GM18870 (cell line): ENCODE data around the gene GABPB2.

Experiments used
- ATAC-seq: cut with Tn5 transposase; IDR thresholded peaks from one replicate; pipeline ENCODE4 v1.9.1; 2021; ENCODE audit warnings: moderate library complexity; ENCODE audit not compliant: unreplicated experiment

The GABPB2 gene

DNA sequence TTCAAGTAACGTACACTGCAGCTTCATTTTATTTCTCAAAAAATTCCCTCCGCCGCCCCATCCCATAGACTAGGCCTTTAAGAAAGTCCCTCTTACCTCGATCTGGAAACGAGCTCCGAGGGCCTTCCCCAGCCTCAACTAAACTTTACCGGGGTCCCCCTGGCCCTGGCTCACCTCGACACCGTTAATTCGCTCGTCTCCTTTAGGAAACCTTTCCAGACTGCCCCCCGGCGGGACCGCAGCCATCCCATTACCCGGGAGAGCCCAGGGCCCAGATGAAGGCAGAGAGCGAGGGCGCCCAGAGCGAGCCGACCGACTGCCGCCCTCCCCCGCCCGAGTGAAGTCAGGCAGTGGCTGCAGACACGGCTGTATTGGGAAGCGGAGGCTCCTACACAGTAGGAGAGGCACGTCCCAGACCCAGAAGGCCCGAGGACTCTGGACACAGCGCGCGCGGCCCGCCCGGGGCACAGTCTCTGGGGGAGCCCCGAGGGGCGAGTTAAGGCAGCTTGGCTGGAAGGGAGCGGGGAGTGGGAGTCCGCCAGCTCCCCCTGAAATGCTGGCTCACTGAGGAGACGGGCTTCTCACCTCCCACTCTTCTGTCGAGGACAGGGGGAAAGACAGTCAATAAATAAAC lies 61.3 kb downstream of the GABPB2 start:
- ATAC-seq, result no peak

DNA sequence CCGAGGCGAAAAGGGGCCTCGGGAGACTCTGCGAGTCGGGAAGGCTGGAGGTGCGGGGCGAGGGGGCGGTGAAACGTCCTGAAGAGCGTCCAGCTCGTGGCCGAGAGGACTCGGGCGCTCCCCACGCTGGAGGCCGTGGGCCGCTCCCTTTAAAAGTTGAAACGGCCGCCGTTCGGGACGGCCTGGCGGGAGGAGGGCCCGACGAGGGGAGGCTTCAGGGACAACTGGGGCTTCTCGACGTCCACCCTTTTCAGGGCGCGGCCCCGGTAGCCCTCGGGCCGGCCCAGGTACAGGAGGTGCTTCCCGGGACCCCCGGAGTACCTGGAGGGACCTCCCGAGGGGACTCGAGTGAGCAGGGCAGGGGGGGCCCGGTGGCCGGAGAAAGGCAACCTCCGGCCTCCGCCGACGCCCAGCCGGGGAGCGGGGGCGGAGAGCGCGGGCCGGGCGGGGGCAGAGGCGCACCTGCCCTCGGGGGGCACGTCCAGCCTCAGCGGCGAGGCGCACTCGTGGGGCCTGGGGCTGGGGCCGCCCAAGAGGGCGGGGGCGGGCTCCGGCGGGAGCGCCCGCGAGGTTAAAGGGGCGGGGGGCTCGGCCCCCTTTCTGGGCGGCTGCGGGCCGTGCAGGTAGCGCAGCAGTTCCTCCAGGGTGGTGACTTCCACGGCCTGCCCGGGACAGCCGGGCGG lies 61.9 kb downstream of the GABPB2 start:
- no peak for ATAC-seq

DNA sequence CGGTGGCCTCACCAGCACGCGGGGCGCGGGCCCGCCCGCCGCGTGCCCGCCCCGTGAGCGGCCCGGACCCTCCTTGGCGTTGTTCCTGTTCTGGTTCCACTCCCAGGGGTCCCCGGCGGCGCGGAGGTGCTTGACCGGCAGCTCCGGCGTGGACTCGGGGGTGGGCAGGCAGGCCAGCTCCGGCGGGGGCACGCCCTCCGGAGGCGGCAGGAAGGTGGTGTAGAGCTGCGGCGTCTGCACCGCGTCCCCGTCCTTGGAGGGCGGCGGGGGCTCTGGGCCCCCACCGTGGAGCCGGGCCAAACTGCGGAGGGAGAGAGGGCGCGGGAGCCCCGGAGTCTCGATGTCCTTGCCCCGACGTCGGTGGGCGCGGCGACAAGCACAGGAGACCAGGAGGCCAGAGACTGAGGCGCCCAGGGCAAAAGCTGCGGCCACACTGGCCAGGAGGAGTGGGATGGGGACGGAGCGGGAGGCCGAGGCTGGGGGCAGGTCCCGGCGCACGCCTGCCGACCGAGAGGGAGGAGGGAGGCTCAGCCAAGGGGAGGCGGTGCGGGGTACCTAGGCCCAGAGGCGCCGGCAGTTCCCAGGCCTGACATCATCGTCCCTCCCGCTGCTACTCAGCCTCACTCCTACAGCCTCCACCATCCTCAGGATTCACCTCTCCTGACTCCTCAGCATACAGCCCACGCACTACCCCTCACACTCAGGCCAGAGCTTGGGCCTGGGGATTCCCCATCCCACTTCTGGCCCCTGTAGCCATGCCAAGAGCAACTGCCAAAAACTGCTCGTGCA lies 62.7 kb downstream of the GABPB2 start:
- ATAC-seq, result no peak

DNA sequence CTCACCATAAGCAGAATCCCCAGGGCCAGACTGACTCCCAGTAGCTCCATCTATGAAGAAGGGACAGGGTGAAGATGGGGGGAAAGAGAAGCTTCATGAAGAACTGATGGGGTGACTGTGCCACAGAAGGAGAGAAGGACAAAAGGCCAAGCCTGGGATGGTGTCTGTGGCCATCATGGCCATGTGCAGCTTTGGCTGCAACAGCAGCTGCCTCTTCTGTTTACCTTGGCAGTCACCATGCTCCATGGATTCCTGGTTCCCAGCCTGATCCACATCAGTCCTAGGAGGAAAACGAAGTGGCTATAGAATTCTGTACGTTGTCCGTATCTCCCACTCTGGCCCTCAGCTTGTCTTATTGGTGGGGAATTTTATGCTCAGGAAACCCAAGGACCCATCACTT lies 63.8 kb downstream of the GABPB2 start:
- ATAC-seq, result no peak

DNA sequence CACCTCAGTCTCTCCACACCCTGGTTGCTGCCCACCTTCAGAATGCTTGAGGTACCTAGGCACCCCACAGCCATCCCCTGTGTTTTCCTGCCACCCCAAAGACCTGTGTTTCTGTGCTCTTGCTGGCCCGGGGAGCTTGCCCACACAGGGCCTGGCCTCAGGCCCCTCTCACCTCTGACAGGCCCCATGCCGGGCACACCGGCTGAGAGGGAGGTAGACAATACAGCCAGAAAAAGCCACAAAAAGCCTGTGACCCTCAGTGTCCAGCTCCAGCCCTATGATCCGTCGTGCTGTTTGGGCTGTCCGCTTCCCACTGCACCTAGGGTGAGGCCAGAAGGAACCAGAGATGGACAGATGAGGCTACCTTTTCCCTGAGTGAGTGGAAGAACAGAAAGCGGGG lies 64.4 kb downstream of the GABPB2 start:
- no peak for ATAC-seq

DNA sequence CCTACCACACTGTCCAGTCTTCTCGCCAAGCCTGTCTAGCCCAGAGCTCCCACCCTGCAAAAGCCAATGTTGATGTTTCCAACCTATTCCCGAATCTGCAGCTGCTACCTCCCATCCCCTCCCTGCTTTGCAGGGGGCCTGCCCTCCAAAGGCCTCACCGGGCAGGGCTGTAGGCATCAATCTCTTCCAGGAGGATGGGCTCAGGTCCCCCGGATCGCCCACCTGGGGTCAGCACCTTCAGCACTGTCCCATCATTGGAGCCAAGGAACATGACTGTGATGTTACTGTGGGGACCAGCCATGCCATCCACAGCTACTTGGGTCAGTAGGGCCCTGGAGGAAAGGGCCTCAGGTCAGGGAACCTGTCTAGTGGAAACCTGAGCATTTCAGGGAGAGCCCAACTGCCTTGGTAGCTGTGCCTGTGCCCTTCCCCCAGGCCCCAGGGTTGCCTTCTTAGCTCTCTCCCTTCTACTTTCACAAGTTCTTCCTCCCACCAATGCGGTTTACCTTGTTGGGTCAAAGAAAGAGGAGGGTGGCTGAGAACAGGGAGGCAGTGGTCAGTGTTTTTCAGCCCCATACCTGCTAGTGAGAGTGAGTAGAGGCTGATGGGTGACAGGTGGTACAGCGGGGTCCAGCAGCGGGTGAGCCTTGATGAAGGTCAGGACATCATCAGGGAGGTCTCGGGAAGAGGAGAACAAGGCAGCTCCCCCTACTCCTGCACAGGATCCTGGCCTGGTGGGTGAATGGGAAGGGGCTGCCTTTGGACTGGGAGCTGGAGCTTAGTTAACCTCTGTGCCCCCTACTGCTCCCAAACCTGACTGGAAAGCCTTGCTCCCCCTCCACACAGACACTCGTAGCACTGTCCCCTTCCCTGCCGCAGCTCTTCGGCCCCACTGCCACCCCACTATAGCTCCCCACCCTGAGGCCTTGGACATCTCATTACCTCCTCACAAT lies 65.1 kb downstream of the GABPB2 start:
- no peak for ATAC-seq

DNA sequence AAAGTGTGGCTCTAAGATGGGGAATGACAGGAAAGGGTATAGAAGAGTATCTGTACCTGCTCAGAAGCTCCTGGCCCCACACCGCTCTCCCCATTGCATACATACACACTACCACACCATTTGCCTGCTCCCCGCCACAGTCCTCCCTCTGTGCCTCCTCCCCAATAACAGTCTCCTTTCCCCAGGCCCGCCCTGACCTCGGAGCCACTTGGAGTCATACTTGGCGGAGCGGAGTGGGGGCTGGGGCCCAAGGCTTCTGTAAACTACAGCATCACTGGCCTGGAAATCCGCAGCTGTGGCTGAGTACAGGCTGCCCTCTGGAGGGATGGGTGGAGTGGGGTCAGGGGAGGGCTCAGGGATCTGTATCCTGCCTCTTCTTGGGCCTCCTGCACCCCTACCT lies 67.2 kb downstream of the GABPB2 start:
- ATAC-seq, result no peak

DNA sequence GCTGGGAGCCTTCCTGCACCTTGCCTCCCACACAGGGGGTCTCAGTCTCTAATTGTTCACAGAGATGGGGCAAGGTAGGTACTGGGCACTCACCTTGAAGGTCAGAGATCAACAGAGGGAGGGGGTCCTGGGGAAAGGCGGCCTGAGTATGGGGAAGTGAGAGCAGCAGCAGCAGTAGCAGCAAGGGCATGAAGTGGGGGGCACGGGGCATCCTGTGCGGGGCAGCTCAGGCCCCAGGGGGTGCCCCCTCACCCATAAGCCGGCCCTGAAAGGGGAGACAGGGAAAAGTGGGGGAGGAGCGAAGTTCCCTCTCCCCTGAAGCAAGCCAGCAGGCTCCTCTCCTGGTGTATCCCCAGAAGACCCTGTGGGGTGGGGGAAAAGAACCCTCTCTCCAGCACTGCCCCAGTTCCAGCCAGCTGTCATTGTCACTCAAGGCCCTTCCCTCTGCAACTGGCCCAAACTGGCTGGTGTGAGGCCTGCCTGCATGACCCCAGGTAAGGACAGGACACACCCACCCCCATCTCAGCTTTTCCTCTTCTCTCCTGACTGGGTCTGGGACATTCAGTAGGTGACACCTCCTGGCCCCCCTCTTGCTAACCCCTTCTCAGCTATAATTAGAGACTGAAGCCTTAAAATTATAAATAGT lies 72.0 kb downstream of the GABPB2 start:
- no peak for ATAC-seq

DNA sequence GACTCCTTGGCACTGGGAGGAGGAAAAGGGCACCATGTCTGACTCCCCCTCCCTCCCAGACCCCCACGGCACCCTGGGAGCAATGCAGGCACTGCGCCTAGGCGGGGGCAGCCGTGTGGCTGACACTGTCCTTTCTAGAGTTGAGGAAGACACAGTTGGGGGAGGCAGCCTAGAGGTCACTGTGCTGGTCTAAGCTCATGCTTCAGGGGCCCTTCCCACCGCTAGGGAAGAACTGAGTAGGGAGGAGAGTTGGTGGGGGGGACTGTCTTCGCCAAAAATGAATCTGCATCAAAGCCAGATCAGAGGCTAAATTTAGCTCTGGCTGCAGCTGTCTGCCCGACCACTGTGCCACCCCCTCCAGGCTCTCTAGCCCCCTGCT lies 72.5 kb downstream of the GABPB2 start:
- ATAC-seq, result no peak

DNA sequence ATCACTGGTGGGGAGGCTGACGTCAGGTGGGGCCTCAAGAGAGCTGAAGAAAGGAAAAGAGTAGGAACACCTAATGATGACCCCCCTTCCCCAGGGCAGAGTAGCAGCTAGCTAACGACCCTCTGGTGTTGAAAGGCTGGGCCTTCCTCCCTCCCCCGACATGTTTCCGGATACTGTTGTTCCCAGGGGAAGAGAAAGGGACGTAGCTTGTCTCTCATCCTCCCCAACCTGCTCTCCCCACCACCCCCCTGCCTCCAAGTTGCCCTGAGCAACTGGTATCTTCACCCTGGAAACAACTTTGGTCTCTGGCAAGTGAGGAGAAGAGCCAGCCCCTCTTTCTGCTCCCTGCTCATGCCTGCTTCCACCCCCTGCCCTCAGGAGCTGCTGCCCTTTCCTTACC lies 73.4 kb downstream of the GABPB2 start:
- no peak for ATAC-seq

DNA sequence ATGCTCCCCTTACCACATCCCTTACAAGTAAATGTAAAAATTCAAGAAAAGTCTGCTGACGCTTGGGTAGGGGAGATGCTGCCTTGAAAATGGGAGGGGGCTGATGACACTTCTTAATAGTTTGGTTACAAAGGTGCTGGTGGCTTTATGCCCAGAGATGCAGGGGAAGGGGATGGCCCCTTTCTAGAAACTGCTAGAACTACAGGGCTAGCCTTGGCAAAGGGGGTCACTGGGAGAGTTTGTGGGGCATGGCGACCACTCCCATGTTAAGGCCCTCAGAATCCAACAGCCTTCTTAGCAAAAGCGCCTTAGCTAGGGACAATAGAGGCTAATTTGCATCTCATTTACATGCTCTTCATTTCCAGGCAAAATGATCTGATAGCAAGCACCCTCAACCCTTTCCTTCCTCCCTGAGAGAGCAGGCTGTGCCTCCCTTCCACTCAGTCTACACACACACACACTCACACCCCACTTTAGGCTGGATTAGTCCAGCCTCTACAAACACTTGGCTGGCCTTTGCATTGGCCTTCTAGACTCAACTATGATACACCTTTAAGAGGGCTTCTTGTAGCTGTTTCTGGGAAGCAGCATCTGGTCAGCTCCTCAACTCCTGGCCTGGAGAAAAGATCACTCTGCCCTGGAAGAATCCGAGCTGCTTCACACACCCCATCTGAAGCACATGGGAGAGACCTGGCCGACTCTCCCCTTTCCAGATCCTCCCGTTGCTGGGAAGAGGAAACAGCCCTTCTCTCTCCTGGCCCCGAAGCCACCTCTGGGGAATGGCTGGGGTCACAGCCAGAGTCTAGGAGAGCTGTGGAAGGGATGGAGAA lies 74.1 kb downstream of the GABPB2 start:
- ATAC-seq, result no peak

DNA sequence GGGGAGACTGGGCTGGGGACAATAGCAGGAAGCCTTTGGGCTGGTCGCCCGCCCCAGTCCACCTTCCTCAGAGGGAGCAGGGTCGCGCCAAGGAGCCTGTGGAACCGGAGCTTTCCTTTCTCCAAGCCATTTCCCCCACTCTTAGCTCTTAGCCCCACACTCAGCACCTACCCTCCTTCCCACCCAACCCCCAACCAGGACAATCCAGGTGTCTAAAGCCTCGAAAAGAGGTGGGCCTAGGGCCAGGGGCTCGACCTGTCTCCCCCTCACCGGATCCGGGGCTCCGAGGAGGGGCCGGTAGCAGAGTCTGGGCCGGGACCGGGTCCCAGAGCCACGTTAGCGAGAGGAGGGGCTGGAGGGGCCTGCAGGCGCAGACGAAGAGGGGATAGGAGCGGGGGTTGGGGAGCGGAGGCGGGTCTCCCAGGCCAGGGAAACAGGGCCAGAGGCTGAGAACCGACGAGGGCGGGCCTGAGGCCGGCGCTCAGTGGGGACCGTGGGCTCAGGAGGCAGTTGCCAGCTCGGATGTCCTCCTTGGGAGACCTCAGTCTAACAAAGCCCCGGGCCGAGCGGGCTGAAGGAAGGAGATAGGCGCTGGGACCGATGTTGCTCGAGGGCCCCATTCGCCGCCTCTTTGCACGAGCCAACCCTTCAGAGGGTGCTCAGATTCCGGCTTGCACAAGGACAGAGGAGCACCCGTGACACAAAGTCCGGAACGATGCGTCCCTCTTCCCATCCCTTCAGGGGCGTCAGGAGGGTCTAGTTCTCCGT lies 74.9 kb downstream of the GABPB2 start:
- no peak for ATAC-seq

DNA sequence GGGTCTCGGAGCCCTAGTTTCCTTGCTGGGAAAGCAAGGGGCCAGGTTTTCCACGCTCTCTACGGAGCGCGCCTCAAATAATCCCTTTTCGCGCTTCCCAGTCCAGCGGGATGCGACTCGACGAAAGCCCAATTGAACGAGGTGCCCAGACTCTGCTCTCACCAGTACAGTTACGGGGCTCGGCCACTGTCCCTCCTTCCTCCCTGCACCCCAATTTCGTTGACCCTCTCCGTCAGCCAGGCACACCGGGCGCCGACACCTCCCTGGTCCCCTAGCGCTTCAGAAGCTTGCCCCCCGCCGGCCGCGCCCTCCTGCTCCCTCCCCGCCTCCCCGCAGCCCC lies 75.5 kb downstream of the GABPB2 start:
- ATAC-seq, result no peak

DNA sequence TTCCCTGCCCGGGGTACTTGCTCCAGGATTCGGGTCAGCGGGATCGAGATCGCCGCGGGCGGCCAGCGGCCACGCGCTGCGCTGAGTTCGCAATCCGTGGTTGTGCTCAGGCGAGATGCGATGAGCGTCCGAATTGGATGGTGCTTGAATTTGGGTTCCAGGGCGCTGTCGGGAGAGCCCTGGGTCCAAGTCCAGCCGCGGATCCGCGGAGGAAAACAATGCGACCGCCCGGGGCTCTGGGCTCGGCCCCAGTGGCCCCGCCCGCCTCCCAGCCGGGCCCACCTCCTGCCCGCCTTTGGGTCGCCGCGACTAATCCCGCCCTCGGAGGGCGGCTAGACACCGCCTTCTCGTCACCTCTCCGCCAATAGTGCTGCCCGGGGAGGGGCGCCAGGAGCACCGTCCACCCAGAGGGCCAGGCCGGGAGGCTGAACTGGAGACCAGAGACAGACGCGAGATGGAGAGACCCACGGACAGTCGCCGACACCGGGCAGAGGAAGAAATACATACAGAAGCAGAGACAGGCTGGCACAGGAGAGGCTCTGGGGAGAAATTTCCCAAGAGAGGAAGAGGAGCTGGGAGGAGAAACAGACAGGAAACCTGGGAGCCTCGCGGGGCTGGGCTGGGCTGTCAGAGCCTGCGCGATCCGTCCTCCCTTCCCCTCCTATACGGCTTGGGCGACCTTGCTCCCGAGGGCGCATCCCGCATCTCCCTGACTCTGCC lies 76.0 kb downstream of the GABPB2 start, which contains the start of gene SEMA6C:
Gene SEMA6C, minus strand, starts transcription at position 220 of the 720 bp plus-strand sequence. CDS start 4,010 bp downstream, outside the sequence.
- peak; percentile 92 for ATAC-seq

DNA sequence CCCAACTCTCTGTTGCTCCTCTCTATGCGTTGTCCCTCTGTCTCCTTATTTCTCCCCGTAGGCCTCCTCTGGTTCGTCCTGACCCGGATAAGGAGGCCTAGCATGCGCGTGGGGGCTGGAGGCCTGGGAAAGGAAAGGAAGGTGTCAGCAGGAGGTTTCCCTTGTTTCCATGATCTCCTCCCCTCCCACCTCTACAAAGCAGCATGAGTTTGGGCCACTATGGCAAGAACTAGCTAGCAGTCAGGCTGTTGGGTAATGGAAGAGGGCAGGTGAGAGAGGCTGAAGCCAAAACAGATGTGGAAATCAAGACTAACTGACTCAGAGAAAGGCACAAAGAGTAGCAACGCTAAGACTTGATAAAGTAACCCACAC lies 76.6 kb downstream of the GABPB2 start:
- ATAC-seq, result no peak

DNA sequence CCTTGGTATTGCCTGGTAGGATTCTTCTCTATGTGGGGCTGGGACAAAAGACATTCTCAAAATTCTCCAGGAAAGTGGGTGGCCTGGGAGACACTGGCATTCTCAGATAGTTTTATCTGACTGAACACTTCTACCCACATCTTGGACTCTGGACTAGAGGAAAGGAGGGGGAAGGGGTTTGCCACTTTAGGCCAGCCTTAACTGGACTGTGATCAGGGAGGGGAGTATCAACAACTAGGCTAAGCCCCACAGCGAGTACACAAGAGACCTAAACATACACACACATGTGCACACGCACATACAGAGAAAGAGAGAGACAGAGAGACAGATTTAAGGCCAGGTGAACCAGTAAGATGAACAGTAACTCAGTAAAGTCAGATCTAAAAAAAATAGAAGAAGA lies 77.1 kb downstream of the GABPB2 start:
- ATAC-seq, result no peak

DNA sequence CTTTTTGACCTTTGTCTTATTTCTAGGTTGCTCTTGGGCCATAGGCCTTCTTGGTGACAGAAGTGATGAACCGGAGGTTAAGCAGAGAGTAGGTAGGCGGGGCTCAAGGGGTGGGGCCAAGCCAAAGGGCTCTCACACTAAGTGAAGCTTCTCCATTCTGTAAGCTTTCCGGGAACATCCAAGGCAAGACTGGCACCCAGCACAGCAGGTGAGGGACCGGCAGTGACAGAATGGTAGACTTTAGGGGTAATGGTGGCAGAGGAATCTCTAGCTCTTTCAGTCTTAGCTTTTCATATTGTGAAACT lies 85.9 kb downstream of the GABPB2 start, which contains the start of gene TNFAIP8L2:
Gene TNFAIP8L2, plus strand, starts transcription at position 135 of the 305 bp plus-strand sequence. CDS start 2,049 bp downstream, outside the sequence.
- ATAC-seq, result no peak

DNA sequence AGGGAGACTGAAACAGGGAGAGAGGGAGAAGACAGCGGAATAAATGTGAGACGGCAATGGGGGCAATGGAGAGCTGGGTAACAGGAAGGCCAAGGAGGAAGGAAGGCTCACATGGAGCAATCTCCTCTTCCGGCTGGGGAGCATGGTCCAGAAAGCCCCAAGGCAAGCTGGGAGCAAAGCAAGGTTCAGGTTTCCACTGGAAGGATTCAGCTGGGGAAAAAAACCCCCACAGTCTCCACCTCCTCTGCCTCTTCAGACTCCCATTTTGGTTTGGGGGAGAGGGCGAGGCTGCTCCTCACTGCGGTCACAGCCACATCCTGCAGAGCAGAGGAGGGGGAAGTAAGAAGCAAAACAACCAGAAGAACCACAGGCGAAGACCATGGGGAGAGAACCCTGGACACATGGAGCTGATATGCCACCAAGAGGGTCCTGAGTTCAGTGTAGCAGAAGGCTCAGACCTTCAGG lies 86.5 kb downstream of the GABPB2 start:
- ATAC-seq, result no peak
